Psoas muscle (tissue), 8 donors: Measurements from ENCODE around the gene INTS1. TPM values are rescaled to one million over a fixed set of nuclear protein-coding genes. Genes with fewer than 3 reads are reported as not detected.

Experiments used
- ATAC-seq, 4 donors: fragments of 200-7000 bp; cut with Tn5 transposase; one replicate each; pipeline ENCODE4 v1.9.1; 2020; ENCODE audit warnings: moderate library complexity in 3 of 4, mild to moderate bottlenecking in 2 of 4
- DNase-seq, 2 donors: peaks; one replicate each; pipeline ENCODE4 v3.0.0-alpha.2; 2020
- H3K27ac ChIP-seq: fragments of 200-600 bp; one replicate; pipeline ENCODE4 v1.8.0; 2022
- H3K27me3 ChIP-seq, 3 donors: fragments of 200-600 bp in 1 of 3; one replicate each; pipeline versions ENCODE4 v1.6.1 to v1.8.0; 2013 to 2022; ENCODE audit warnings: low read length in 2 of 3, mild to moderate bottlenecking in 2 of 3, moderate library complexity in 1 of 3; ENCODE audit not compliant: insufficient read depth in 3 of 3
- H3K36me3 ChIP-seq, 2 donors: fragments of 200-600 bp in 1 of 2; one replicate each; pipeline versions ENCODE4 v1.6.1 to v1.8.0; 2013 to 2022; ENCODE audit warnings: low read depth in 1 of 2, mild to moderate bottlenecking in 1 of 2, moderate library complexity in 1 of 2; ENCODE audit not compliant: insufficient read depth in 1 of 2
- H3K4me1 ChIP-seq: fragments of 200-600 bp; one replicate; pipeline ENCODE4 v1.8.0; 2022
- H3K4me3 ChIP-seq: fragments of 200-600 bp; one replicate; pipeline ENCODE4 v1.8.0; 2022; ENCODE audit warnings: mild to moderate bottlenecking
- H3K9me3 ChIP-seq: fragments of 200-600 bp; one replicate; pipeline ENCODE4 v1.8.0; 2022
- WGBS, 3 donors: extraction: QIAGEN DNeasy Blood & Tissue Kit; methylation state at CpG; one replicate each; pipeline versions ENCODE4 v1.1.6 to v1.1.7; 2013; 5-methylcytosine and 5-hydroxymethylcytosine counted together
- intact Hi-C, 2 donors: fragments of 100-400 bp; cut with DNase I; formaldehyde crosslinking; loops; one replicate each; pipeline versions ENCODE4 v1.11.0 to v1.14.2; 2022
- polyA plus RNA-seq, 3 donors: library from polyadenylated mRNA; stranded (reverse); fragments of 200-250 nt; gene quantifications; one replicate each; pipeline ENCODE4 v1.2.3, GENCODE V29; 2013
- total RNA-seq, 4 donors: library from RNA; stranded (reverse); fragmentation: NEBNext Ultra II Directional in 2 of 4; extraction: Animal tissue kit (Norgen Biotek cat#: 25700) in 2 of 4; gene quantifications; one replicate each; pipeline versions ENCODE4 v1.2.1 to v1.2.4, GENCODE V29; 2021 to 2023
- TF ChIP-seq, protein P1 (sequence below): fragments of 200-600 bp; IDR thresholded peaks from one replicate; pipeline ENCODE4 v1.8.0; 2022; ENCODE audit warnings: antibody characterized with exemption
- donor health status: healthy with polysubstance abuse.
- donor health status: DM: no; HTN: no; CAD: no; lungs with moderate emphysema.
- donor health status: Bipolar disorder and iron deficiency.
- donor health status: healthy.
- donor health status: DM: yes; HTN: yes; CAD: no.
- donor health status: DM: no; HTN: no; CAD: no.
- donor health status: DM: no; HTN: no; CAD: no.
- donor health status: DM: yes; HTN: yes; CAD: no.

Gene INTS1
- total and polyA plus RNA-seq, 7 donors = 38.8 to 77.6 (median 64.0) TPM

DNA sequence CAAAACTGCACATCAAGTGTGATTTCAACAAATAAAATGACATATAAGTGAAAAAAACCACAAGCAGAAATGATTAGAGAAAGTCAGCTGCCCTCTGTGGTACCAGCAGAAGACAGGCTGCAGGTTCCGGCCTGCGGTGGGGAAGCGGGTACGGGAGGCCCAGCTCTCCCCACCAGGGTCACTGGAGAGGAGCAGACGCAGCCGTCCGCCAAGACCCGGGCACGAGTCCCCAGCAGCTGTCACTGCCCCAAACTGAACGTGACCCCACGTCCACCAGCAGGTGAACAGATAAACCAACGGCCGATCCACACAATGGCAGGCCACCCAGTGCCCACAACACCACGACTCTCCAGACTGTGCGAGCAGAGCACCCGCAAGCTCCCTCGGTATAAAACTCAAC, 28.8 kb downstream of the INTS1 start:
- Histone ChIP-seq H3K4me3 (no peak overlapping the region), H3K9me3 (no peaks in the 10 kb centered on the region), H3K27me3 (no peaks in the 10 kb centered on the region), H3K4me1 (no peaks in the 10 kb centered on the region), H3K36me3 (peaks cover 7 to 100% of the 10 kb centered on the region in 2 donors), H3K27ac (no peak overlapping the region)
- WGBS, 3 donors = 77 to 80% (median 78%) methylated on average over 17 of the region's 17 CpGs
- TF ChIP-seq, protein P1, sequence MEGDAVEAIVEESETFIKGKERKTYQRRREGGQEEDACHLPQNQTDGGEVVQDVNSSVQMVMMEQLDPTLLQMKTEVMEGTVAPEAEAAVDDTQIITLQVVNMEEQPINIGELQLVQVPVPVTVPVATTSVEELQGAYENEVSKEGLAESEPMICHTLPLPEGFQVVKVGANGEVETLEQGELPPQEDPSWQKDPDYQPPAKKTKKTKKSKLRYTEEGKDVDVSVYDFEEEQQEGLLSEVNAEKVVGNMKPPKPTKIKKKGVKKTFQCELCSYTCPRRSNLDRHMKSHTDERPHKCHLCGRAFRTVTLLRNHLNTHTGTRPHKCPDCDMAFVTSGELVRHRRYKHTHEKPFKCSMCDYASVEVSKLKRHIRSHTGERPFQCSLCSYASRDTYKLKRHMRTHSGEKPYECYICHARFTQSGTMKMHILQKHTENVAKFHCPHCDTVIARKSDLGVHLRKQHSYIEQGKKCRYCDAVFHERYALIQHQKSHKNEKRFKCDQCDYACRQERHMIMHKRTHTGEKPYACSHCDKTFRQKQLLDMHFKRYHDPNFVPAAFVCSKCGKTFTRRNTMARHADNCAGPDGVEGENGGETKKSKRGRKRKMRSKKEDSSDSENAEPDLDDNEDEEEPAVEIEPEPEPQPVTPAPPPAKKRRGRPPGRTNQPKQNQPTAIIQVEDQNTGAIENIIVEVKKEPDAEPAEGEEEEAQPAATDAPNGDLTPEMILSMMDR = no peak
- intact Hi-C loops = loop anchor here in 1 of 2 donors (10.0 kb wide), 1 partner anchor 251 kb away; no protein-coding TSS in a partner anchor
- ATAC-seq = no peak
- no peak for DNase-seq

DNA sequence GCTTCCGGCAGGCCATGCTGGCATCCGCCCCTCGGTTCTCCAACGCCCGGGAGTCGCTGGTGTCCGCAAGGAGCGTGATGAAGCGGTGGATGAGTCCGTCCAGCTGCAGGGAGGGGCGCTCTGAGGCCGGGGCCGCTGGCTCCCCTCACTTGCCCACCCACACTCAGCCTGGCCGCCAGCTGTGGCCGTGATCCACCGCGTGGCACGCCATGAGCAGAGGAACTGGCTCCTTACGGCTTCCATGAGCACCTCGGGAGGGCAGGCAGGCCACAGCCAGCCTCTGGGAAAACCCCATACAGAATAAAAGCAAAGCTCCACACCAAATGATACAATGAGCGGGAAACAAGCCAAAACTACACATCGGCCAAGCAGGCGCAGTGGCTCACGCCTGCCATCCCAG, 29.5 kb downstream of the INTS1 start:
- Histone ChIP-seq H3K27ac (no peak overlapping the region), H3K4me3 (no peak overlapping the region), H3K36me3 (peaks cover 7 to 100% of the 10 kb centered on the region in 2 donors), H3K27me3 (no peaks in the 10 kb centered on the region), H3K4me1 (no peaks in the 10 kb centered on the region), H3K9me3 (no peaks in the 10 kb centered on the region)
- intact Hi-C loops = loop anchor here in 1 of 2 donors (10.0 kb wide), 1 partner anchor 250 kb away; no protein-coding TSS in a partner anchor
- DNase-seq (no peak), ATAC-seq (no peak)
- 75 to 78% (median 76%) methylated on average over 24 of the region's 24 CpGs for WGBS, 3 donors
- TF ChIP-seq, protein P1 = no peak

DNA sequence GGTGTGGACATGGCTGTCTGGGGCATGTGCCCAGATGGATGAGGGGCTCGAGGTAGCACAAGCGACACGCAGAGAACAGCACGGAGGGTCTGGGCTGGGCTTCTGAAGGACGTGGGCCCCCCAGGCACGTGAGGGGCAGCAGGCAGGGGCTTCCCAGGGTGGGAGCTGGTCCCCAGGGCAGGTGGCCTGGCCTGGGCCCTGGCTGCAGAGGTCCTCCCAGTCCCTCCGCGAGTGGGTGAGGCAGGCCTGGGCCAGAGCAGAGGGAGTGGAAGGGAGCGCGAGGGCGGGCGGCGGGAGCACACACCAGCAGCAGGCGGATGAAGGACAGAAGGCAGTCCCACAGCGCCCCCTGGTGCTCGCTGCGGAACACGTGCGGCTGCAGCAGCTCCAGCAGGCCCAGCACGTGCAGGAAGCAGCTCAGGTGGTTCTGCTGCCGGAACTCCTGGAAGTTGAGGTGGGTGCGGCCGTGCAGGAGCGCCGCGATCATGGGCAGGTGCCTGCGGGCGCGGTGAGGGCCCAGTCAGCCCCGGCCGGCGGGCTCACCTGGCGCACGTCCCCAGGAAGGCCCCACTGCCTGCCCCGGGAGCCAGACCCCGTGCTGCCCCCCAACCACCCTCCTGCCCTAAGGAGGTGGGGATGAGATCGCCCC, 30.2 kb downstream of the INTS1 start:
- H3K27me3 ChIP-seq = no peaks in the 10 kb centered on the region
- peaks cover 5 to 99% of the 10 kb centered on the region in 2 donors for H3K36me3 ChIP-seq
- H3K27ac ChIP-seq = no peak overlapping the region
- TF ChIP-seq, protein P1 = peak; percentile 88
- H3K9me3 ChIP-seq = no peaks in the 10 kb centered on the region
- DNase-seq (peak; percentile 89 to 94), ATAC-seq (peak; percentile 70 to 87 (median 77))
- no peaks in the 10 kb centered on the region for H3K4me1 ChIP-seq
- intact Hi-C loops = loop anchor here in 1 of 2 donors (10.0 kb wide), 1 partner anchor 249 kb away; no protein-coding TSS in a partner anchor
- H3K4me3 ChIP-seq = no peak overlapping the region
- 42 to 48% (median 46%) methylated on average over 26 to 37 of the region's 37 CpGs for WGBS, 3 donors

DNA sequence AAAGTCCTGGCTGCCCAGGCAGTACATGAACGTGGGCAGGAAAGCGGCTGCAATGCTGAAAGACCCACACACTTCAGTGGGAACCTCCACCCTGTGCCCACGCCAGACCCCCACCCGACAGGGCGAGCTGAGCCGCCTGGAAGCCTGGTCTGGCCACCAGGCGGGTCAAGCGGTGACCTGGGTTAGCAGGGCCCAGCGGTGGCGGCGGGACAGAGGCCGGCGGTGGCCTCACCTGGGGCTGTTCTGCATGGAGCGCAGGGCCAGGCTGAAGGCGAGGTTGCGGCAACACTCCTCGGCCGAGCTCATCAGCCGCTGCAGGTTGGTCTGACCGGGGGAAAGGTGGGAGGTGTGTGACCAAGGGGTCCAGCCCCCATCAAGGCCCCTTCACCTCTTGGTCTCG, 33.3 kb downstream of the INTS1 start:
- WGBS, 3 donors = 92 to 95% (median 94%) methylated on average over 21 of the region's 21 CpGs
- Histone ChIP-seq H3K36me3 (peaks cover 3 to 72% of the 10 kb centered on the region in 2 donors), H3K4me1 (peaks cover 10% of the 10 kb centered on the region), H3K27me3 (no peaks in the 10 kb centered on the region), H3K4me3 (no peak overlapping the region), H3K27ac (no peak overlapping the region), H3K9me3 (no peaks in the 10 kb centered on the region)
- ATAC-seq (no peak), DNase-seq (no peak)
- intact Hi-C loops = loop anchor here in 1 of 2 donors (10.0 kb wide), 1 partner anchor 246 kb away; no protein-coding TSS in a partner anchor
- TF ChIP-seq, protein P1 = no peak
